GM19395 (cell line): ENCODE results near the gene CMTR2.
"Not testable (repeated sequence)": the region's sequence is repeated elsewhere in the genome, so short reads cannot be mapped to it uniquely, and the experiment has no call there.

Experiments used
- ATAC-seq: cut with Tn5 transposase; IDR thresholded peaks from one replicate; pipeline ENCODE4 v1.9.1; 2021; ENCODE audit warnings: mild to moderate bottlenecking, moderate library complexity; ENCODE audit not compliant: unreplicated experiment

Gene CMTR2

GRCh38 chr16:71288890-71289731 lies at the start of gene CMTR2:
TSS of gene CMTR2 (minus strand) at chr16:71289402. CDS start at chr16:71285920, 3,482 bp downstream.
- peak; percentile 92 for ATAC-seq

GRCh38 chr16:71338632-71339031 lies 49.4 kb upstream of the CMTR2 start:
- ATAC-seq = no peak

- ATAC-seq = no peak
These were observed 49.0 kb upstream of the CMTR2 start for GRCh38 chr16:71338193-71338592.

GRCh38 chr16:71337631-71338030 lies 48.4 kb upstream of the CMTR2 start:
- ATAC-seq = no peak

GRCh38 chr16:71328151-71328550 lies 38.9 kb upstream of the CMTR2 start:
- ATAC-seq = no peak

GRCh38 chr16:71327720-71328119 lies 38.5 kb upstream of the CMTR2 start:
- ATAC-seq = no peak

GRCh38 chr16:71319999-71320398 lies 30.8 kb upstream of the CMTR2 start:
- ATAC-seq = no peak

GRCh38 chr16:71315269-71315668 lies 26.1 kb upstream of the CMTR2 start:
- ATAC-seq = no peak

GRCh38 chr16:71313591-71313990 lies 24.4 kb upstream of the CMTR2 start:
- not testable (repeated sequence) for ATAC-seq

GRCh38 chr16:71311553-71312158 lies 22.5 kb upstream of the CMTR2 start:
- ATAC-seq = no peak

GRCh38 chr16:71303938-71304337 lies 14.7 kb upstream of the CMTR2 start:
- no peak for ATAC-seq

GRCh38 chr16:71297341-71297634 lies 8.1 kb upstream of the CMTR2 start:
- ATAC-seq = no peak

GRCh38 chr16:71296584-71297340 lies 7.6 kb upstream of the CMTR2 start:
- no peak for ATAC-seq

GRCh38 chr16:71295950-71296349 lies 6.7 kb upstream of the CMTR2 start:
- ATAC-seq = no peak

- ATAC-seq = no peak
These were observed 4.7 kb upstream of the CMTR2 start for GRCh38 chr16:71293919-71294318.

- ATAC-seq = not testable (repeated sequence)
These were observed 2.9 kb upstream of the CMTR2 start for GRCh38 chr16:71292095-71292494.

- no peak for ATAC-seq
These were observed 495 bp upstream of the CMTR2 start for GRCh38 chr16:71289732-71290062.

GRCh38 chr16:71288570-71288889 lies 672 bp downstream of the CMTR2 start:
- peak; percentile 4 for ATAC-seq

GRCh38 chr16:71287911-71288310 lies 1.3 kb downstream of the CMTR2 start:
- no peak for ATAC-seq

- no peak for ATAC-seq
These were observed 1.7 kb downstream of the CMTR2 start for GRCh38 chr16:71287454-71287853.

- no peak for ATAC-seq
These were observed 5.6 kb downstream of the CMTR2 start for GRCh38 chr16:71283612-71284011.

- no peak for ATAC-seq
These were observed 6.3 kb downstream of the CMTR2 start for GRCh38 chr16:71282943-71283342.
